ENCODE measurements around the gene EPN1. TPM values are rescaled to one million over a fixed set of nuclear protein-coding genes. Genes with fewer than 3 reads are reported as not detected.

The EPN1 gene
- total and polyA plus RNA-seq, 9 of the 15 experiments (the other 6 are each of a cell fraction or from before 2014, with no cell fraction given) = 0.08 to 138 (median 12.7) TPM

DNA sequence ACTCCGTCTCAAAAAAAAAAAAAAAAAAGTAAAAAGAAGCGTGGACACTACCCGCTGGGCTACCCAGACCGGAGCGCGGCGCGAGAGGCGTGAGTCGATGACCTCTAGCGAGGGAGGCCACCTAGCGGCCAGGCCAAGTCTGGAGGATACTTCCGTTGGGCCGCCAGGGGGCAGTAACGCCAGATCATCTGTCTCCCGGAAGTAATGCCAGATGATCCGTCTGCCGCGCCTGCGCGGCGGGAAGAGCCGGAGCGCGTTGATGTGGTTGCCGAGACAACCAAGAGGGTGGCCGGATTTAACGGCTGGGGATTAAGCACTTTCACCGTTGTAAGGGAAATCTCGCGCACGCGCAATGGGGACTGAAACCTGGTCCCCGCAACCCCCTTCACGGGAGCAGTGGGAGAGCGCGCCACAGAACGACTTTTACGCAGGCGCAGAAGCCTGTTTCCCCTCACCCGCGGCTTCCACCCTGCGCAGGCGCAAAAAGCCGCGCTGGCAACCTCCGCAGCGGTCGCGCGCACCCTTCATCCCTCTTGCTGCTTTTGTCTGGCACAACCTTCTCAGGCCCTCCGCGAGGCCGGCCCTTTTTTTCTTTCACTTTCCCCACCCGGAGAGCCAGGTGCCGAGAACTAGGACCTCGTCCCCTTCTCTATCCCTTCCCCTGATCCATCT lies 21.2 kb upstream of the EPN1 start (continued):
- no peak for TF ChIP-seq CHD4 (IDR thresholded peaks at IDR 0.05; ENCODE audit: insufficient read depth, insufficient replicate concordance, low read depth, low read length, poor library complexity, severe bottlenecking)
- TF ChIP-seq KAT2B (IDR thresholded peaks at IDR 0.05; ENCODE audit: low read depth, low read length) = peak; percentile 100
- no peak for TF ChIP-seq CHD1 (IDR thresholded peaks at IDR 0.05; ENCODE audit: low read length)
- TF ChIP-seq, protein P1, sequence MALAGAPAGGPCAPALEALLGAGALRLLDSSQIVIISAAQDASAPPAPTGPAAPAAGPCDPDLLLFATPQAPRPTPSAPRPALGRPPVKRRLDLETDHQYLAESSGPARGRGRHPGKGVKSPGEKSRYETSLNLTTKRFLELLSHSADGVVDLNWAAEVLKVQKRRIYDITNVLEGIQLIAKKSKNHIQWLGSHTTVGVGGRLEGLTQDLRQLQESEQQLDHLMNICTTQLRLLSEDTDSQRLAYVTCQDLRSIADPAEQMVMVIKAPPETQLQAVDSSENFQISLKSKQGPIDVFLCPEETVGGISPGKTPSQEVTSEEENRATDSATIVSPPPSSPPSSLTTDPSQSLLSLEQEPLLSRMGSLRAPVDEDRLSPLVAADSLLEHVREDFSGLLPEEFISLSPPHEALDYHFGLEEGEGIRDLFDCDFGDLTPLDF (CRISPR knock-in tag; IDR thresholded peaks at IDR 0.05) = 0 out of 2 replicates have a peak, but pooled peaks have one; percentile 69
- no peak for TF ChIP-seq SPI1 (IDR thresholded peaks at IDR 0.05; ENCODE audit: borderline replicate concordance, low read depth, low read length)
- TF ChIP-seq, protein P2, sequence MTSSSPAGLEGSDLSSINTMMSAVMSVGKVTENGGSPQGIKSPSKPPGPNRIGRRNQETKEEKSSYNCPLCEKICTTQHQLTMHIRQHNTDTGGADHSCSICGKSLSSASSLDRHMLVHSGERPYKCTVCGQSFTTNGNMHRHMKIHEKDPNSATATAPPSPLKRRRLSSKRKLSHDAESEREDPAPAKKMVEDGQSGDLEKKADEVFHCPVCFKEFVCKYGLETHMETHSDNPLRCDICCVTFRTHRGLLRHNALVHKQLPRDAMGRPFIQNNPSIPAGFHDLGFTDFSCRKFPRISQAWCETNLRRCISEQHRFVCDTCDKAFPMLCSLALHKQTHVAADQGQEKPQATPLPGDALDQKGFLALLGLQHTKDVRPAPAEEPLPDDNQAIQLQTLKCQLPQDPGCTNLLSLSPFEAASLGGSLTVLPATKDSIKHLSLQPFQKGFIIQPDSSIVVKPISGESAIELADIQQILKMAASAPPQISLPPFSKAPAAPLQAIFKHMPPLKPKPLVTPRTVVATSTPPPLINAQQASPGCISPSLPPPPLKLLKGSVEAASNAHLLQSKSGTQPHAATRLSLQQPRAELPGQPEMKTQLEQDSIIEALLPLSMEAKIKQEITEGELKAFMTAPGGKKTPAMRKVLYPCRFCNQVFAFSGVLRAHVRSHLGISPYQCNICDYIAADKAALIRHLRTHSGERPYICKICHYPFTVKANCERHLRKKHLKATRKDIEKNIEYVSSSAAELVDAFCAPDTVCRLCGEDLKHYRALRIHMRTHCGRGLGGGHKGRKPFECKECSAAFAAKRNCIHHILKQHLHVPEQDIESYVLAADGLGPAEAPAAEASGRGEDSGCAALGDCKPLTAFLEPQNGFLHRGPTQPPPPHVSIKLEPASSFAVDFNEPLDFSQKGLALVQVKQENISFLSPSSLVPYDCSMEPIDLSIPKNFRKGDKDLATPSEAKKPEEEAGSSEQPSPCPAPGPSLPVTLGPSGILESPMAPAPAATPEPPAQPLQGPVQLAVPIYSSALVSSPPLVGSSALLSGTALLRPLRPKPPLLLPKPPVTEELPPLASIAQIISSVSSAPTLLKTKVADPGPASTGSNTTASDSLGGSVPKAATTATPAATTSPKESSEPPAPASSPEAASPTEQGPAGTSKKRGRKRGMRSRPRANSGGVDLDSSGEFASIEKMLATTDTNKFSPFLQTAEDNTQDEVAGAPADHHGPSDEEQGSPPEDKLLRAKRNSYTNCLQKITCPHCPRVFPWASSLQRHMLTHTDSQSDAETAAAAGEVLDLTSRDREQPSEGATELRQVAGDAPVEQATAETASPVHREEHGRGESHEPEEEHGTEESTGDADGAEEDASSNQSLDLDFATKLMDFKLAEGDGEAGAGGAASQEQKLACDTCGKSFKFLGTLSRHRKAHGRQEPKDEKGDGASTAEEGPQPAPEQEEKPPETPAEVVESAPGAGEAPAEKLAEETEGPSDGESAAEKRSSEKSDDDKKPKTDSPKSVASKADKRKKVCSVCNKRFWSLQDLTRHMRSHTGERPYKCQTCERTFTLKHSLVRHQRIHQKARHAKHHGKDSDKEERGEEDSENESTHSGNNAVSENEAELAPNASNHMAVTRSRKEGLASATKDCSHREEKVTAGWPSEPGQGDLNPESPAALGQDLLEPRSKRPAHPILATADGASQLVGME (CRISPR knock-in tag; IDR thresholded peaks at IDR 0.05) = 0 out of 2 replicates have a peak, but pooled peaks have one; percentile 28
- TF ChIP-seq HNRNPL (IDR thresholded peaks at IDR 0.05; ENCODE audit: low read depth, low read length) = no peak
- TF ChIP-seq, protein P3, sequence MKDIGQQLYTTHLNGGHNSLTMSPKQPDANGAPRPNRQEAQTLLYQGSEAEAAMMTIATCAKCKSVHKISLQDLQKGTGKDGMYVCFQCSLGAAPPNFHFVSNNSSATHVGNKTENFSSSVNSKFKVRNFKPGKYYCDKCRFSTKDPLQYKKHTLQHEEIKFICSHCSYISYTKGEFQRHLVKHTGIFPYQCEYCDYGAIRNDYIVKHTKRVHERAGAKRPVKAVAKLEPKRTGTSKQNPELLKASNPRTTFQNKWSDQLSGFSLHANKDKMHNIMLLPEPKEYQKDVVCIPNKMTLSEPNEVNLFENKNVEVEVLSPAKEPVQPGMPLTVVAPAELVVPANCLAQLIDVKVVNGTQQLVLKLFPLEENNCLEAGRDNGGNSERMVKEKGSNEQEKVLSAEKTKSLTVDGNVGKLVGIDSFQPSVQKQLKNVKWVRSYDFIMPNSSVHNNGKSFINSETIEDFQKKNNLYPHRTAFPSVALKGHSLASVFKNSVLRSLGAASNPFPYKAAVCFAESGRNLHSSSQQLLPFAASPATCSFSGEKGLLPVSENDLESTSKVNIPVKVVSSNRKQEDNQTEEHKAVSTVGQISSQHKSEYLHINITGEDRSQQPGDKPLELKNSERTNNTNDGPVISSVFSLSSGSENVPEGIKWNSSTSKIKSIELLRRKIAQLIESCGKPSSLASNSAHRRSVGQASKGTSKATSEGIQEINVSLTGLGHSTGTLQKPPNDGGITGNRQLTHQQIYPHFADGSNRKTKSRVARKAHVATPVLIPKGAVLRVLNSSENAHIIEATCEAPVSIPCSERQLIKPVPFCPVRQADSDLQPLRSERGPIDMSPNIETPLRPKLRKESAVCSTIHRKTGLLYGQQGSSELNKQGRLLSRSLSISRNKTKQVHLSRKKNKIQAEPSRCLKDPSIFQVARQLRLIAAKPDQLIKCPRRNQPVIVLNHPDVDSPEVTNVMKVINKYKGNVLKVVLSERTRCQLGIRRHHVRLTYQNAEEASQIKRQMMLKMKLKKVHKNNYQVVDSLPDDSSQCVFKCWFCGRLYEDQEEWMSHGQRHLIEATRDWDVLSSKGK (CRISPR knock-in tag; IDR thresholded peaks at IDR 0.05) = no peak
- TF ChIP-seq ETV5 (CRISPR knock-in tag; IDR thresholded peaks at IDR 0.05; ENCODE audit: low read depth) = peak; percentile 97
- TF ChIP-seq, protein P4, sequence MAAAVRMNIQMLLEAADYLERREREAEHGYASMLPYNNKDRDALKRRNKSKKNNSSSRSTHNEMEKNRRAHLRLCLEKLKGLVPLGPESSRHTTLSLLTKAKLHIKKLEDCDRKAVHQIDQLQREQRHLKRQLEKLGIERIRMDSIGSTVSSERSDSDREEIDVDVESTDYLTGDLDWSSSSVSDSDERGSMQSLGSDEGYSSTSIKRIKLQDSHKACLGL (CRISPR knock-in tag; IDR thresholded peaks at IDR 0.05; ENCODE audit: borderline replicate concordance, poor library complexity, severe bottlenecking) = peak; percentile 27
